Activated CD4-positive, CD25-positive, alpha-beta regulatory T cell treated with anti-CD3 and anti-CD28 coated beads, Interleukin-2, amount 50 U/mL, for 24 hours (primary cell): Measurements from ENCODE around the gene UBE2E1.
"Not testable (repeated sequence)": the region's sequence is repeated elsewhere in the genome, so short reads cannot be mapped to it uniquely, and the experiment has no call there.

ENCODE experiments used
- ATAC-seq, 2 donors: fragments of 150-1000 bp; cut with Tn5 transposase; one replicate each; pipeline ENCODE4 v1.10.0; 2021; ENCODE audit warnings: mild to moderate bottlenecking in 1 of 2, moderate library complexity in 1 of 2

Gene UBE2E1

DNA sequence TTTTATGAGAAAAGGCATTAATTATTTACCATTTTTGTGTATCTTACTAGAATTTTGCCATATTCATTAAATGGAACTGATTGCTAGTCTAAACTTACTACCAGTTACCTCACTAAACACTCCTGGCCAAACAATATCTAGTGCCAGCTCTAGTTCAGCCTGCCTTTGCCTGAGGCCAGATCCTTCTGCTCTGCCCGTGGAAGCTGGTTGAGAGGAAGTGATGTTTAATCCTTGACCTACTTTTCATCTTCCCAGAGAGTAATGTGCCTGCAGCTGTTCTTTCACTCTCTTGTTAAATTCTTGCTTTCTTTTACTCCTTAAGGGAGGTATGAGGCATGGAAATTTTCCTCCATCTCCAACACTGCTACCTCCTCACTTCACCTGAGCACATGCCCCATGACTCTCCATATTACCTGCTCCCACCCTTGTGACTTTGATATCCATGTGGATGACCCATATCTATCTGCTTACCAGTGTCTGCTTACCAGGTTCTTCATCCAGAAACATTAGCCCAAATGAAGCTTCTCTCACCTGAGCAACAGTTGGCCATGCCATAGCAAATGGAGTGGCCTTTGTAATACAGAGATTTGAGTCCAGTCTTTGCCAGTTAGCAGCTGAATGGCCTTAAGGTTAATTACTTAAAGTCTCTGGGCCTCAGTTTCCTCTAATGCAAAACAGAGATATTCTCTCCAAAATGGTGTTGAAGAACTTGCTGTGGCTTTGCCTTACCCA lies 53.4 kb downstream of the UBE2E1 start:
- no peak for ATAC-seq

DNA sequence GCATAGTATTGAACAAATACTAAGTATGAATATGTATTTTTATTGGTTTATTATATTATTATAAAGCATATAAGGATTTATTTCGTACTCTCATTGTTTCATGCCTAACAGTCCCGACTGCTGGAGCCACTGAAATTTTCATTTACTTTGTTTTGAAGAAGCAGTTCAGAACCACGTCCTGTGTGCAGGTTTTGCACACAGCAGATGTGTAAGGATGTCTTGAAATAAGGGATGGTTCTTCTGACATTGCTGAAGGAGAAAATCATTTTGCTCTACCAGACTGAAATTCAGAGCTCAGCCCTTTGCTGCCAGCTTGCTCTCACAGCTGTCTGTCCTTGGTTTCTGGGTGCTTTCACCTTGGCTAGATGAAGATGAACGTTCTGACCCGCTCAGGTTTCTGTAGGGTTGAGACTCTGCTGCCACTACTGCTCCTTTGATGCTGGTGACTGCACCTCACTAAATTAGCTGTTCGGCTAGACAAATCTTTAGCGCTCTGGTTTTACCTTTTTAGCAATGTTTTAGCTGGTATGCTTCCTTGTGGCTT lies 54.2 kb downstream of the UBE2E1 start:
- ATAC-seq, result no peak

DNA sequence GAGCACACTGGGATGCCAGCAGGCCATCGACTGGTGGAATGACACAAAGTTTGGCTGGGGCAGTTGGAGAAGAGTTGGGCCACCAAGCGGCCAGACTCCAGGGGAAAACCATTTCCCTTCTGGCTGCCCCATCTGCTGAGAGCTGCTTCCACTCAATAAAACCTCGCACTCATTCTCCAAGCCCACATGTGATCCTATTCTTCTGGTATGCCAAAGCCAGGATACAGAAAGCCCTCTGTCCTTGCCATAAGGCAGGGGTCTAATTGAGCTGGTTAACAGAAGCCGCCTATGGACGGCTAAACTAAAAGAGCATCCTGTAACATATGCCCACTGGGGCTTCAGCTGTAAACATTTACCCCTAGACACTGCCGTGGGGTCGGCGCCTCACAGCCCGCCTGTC lies 55.9 kb downstream of the UBE2E1 start:
- no peak for ATAC-seq

DNA sequence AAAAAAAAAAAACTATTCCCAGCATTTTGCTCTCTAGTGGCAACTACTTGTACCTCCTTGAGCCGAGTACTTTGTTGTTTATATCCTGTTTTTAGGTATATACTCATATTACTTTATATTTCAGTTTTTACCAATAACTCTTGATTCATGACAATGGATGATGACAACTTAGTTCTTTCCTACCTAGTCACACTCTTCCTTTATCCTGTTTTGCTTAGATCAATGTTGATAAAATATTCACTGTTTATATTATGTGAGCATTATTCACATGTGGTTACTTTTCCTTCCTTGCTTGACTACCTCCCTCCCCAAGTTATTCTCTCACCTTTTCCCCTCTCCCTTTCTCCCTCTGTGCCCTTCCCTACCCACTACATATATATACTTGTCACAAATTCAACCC lies 57.3 kb downstream of the UBE2E1 start:
- ATAC-seq, result no peak

DNA sequence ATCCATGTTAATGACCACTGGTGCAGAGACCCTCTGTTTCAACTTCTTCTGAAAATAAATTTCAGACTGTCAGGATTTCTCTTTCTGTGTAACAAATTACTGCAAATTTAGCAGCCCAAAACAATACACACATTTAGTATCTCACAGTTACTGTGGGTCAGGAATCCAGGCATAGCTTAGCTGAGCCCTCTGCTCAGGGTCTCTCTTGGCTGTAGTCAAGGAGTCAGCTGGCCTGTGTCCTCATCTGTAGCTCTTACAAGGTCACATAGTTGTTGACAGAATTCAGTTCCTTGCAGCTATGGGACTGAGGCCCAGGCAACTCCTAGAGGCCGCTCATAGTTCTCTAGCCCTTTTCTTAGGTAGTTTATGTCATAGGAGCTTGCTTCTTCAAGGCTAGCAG lies 59.2 kb downstream of the UBE2E1 start:
- no peak for ATAC-seq

DNA sequence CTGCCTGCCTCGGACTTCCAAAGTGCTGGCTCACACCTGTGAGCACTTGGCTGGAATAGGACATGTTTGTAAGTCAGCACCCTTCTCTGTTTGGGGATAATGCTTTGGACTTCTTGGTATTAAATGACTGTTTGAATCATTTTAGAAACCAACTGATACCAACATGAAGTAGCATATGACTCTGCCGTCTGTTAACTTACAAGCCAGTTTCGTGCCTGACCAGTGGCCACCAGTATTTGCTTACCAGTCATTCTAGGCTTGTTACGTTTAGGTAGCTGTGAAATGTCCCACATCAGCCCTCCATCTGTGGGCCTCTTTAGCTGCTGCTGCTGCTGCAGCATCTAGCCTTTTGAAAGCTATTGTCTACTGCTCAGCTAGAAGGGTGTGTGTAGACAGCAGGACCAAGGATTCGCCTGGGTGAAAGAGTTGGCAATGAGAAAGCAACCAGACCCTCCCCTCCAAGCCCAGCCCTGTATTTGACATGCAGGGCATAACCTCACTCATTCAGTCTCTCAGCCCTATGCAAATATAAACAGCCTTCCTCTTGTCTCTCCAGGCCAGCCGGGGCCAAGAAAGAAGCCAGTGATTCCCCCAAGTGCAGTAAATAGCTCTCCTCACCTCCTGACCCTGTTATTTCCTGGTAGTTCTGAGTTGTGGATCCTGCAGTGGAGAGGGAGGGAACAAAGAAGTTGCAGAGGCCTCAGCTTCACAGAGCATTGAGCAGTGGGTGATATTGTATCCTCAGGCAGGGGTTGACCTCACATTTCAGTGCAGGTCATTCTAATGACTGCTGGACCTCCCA lies 60.0 kb downstream of the UBE2E1 start:
- ATAC-seq, result no peak

DNA sequence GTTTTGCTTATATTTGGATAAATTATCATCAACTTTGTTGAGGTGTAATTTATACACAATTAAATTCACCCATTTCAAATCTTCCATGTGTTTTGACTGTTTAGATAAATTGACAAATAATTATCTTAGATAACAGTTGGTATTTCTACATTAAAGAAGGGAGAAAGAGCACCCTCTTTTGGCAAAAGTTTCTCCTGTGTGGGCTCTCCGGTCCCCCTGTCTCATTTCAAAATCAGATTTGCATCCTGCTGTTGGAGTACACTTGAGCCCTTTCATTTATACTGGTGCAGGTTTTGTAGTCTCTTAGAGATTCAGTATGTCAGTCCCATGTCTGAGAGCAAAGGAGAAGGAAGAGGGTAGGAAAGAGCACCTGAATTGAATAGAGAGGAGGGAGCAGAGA lies 61.6 kb downstream of the UBE2E1 start:
- no peak for ATAC-seq

DNA sequence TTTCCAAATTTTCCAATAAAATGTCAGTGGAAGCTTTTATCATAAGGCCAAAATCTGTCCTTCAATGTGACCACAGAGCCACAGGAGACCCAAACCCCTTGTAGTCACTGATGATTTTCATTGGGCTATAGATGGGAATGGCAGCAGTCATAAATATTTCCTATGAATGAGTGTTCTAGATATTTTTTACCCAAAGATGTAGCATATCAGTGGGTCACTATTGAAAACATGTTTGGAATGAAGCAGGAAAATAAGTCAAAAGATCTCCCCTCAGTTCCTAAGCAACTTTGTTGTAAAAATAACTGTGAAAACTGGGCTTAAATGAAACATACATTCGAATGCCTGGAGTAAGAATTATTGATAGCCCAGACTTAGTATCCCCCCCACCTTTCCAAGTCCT lies 62.1 kb downstream of the UBE2E1 start:
- ATAC-seq, result no peak

DNA sequence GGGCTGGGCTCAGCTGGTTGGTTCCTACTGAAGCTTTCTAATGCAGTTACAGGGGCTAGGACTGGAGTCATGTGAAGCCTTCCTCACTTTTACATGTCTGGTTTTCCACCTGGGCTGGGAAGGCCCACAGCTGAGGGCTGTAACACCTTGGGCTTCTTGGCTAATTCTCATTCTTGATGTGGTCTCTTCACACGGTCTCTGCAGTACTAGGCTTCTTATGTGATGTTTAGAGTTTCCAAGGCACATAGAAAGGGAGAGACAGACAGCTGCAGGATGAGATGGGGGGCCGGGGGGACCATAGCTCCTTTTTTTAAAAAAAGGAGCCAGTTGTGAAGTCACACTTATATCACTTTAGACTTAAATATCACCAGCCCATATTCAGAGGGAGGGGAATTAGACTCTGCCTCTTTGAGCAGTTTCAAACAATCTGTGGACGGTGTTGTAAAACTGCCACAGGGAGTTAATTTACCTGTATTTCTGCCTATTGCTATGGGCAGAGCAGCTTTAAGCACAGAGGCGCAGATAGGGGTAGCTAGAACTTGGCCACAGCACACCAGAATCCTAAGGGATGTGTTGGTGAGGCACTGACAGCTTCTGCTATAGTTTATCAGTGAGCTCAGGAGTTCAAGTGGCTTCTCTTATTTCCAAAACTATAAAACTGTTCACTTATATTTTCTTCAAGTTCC lies 64.4 kb downstream of the UBE2E1 start:
- no peak for ATAC-seq

DNA sequence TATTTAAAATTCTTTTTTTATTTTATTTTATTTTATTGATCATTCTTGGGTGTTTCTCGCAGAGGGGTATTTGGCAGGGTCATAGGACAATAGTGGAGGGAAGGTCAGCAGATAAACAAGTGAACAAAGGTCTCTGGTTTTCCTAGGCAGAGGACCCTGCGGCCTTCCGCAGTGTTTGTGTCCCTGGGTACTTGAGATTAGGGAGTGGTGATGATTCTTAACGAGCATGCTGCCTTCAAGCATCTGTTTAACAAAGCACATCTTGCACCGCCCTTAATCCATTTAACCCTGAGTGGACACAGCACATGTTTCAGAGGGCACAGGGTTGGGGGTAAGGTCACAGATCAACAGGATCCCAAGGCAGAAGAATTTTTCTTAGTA lies 64.9 kb downstream of the UBE2E1 start:
- ATAC-seq, result not testable (repeated sequence)

DNA sequence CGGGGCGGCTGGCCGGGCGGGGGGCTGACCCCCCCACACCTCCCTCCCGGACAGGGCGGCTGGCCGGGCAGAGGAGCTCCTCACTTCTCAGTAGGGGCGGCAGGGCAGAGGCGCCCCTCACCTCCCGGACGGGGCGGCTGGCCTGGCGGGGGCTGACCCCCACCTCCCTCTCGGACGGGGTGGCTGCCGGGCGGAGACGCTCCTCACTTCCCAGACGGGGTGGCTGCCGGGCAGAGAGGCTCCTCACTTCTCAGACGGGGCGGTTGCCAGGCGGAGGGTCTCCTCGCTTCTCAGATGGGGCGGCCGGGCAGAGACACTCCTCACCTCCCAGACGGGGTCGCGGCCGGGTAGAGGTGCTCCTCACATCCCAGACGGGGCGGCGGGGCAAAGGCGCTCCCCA lies 65.6 kb downstream of the UBE2E1 start:
- not testable (repeated sequence) for ATAC-seq

DNA sequence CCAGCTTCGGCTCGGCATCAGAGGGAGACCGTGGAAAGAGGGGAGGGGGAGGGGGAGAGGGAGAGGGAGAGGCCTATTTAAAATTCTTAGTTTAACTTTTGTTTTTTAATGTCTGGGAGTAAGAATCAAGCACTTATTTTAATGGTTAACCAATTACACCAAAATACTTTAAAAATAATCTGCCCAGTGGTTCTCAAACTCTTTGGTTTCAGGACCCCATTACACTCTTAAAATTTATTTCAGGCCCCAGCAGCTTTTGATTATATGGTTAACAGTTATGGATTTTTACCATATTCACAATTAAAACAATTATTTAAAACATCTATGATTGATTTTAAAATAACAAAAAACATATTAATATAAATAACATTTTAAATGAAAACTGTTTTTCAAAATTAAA lies 66.6 kb downstream of the UBE2E1 start:
- no peak for ATAC-seq

DNA sequence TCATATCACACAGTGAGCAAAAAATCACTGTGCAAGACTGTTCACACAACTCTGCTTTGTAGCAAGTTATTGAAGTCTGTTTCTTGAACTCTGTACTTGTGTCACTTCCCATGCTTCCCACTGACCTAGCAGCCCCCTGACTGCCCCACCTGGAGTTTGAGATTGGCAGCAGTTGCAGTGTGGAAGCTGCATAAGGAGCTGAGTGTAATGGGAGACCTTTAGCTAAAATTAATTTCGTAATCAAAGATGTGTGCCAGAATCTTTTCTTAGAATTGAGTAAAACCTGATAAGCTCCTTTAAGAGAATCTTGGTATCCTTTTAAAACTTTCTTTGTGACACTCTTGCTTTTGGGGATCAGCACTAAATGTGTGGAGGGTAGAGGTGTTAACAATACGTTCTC lies 68.2 kb downstream of the UBE2E1 start:
- no peak for ATAC-seq

DNA sequence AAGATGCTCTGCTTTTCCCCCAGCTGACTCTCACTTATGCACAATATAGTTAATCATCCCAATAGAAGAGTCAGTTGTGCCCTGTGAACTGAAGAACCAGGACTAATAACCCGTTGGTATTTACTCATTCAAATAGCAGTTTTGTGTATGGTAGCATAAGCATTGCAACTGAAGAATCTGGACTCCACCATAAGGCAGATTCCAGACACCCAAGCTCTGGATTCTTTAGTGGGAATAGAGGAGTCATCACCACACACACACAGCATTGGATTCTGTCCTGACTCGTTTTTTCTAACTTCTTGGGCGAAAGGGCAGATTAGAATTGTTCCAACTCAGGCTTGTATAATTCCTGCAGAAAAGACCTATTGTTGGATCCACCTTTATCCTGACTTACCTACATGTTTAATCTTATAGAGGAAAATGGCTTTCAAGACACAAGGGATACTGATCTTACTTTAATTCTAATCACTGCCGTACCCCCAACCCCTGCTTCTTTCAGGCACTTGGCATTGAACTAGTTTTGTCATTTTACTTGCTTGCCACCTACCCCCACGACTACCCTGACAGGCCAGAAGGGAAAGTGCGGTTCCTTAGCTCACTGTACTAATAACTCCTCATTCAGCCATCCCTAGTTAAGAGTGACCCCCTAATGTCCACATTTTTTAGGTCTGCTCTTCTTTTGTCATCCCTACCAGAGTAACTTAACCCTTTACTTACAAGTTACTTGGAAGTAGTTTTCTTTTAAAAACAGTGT lies 68.8 kb downstream of the UBE2E1 start:
- no peak for ATAC-seq

DNA sequence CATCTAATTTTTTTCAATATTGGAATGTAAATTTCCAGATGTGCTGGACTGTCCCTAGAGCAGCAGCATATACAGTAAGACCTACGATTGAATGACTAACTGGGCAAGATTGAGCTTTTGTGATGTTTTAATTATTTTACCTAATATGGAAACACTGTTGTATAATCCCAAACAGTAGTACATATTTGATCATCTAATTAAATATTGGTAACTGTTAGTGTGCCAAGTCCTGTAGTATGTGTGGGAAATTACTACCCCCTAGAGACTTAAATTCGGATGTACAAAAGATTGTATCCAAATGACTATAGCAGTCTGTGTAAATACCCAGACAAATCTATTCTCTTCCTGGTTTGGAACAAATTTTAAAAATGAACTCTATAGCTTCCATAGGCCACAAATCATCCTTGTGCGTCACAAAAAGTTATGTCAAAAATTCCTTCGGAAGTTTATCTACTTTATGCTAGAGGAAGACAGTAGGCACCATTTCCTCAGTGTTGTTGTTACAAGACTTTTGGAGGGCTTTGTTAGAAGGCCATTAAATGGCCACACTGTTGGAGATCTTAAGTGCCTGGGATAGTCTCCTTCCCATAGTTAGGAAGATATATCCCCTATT lies 69.5 kb downstream of the UBE2E1 start:
- no peak for ATAC-seq

DNA sequence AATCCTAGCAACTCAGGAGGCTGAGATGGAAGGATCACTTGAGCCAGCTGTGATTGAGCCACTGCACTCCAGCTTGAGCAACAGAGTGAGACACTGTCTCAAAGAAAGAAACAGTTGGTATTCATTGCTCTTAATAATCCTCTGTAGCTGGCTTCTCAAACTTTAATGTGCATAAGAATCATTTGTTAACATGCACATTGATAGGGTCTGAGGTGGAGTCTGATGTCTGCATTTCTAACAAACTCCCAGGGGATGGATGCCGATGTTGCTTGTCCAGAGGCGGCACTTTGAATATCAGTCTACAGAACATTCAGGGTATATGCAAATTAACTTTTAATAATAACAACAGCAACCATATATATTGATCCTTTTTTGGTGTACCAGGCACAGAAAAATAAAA lies 71.2 kb downstream of the UBE2E1 start:
- no peak for ATAC-seq

DNA sequence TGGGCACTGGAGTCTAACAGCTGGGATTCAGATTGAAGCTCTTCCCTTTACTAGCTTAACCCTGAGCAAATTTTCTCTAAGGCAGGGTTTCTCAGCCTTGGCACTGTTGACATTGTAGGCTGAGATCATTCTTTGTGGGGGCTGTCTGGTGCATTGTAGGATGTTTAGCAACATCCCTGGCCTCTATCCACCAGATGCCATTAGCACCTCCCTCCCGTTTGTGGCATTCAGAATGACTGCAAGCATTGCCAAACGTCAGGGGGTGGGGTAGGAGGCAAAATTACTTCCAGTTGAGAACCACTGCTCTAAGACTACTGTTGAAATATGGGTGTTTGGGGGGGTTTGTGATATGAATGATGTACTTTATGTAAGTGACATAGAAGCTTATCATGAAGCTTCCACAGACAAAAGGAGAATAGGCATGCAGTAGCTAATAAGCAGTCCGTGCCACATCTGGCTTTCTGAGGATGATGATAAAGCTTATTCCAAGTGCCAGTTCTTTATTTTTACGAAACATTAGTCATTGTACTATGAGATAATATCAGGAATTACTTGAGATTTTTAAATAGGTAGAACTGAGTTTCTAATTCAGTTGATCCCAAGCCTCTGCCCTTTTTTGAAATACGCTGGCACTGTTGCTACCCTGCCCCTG lies 71.7 kb downstream of the UBE2E1 start:
- ATAC-seq, result no peak

DNA sequence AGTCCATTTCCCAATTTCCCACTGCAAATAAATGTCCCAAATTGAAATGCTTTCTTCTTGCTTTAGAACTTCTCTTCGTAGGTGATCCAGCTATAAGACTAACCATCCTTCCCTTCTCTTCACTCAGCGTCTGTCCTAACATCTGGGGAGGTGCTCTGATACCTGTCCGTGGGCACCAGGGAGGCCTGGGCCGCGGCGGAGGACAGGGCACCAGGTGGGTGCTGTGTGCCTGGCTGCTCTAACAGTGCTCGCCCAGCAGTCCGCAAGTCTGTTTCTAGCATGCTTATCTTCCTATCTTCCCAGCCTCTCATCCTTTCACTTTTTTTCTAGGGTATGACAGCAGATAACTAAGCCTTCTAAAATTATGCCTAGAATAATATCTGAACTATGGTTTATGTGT lies 73.7 kb downstream of the UBE2E1 start:
- ATAC-seq, result no peak

DNA sequence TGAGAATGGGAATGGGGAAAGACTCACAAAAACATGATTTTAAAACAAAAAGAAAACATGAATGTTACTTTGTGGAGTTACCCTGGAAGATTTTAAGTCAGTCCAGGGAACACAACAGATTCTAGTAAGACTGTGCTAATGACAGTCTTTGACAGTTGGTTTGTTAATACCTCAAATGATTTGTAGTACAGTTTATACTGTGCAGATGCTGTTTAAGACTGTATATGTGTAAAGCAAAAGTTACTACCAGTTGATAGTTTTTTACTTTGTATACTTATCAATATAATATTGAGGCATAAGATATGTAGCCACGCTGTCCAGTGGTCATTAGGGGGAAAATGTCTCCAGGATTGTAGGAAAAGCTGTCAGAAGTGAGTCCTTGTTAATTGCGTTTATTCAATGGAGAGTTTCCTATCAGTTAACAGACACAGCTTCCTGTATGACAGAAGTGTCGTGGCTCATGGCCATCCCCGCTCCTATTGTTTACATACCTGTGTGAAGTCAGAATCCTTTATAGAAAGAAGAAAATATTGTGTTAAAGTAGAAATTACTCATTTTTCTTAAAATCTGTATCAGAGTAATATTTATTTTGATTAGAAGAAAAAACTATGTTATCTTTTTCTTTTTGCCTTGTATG lies 75.1 kb downstream of the UBE2E1 start:
- no peak for ATAC-seq

DNA sequence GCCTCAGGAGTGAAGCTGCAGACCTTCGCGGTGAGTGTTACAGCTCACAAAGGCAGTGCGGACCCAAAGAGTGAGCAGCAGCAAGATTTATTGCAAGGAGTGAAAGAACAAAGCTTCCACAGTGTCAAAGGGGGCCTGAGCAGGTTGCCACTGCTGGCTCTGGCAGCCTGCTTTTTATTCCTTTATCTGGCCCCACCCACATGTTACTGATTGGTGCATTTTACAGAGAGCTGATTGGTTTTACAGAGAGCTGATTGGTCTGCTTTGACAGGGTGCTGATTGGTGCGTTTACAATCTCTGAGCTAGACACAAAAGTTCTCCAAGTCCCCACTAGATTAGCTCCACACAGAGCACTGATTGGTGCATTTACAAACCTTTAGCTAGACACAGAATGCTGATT lies 76.2 kb downstream of the UBE2E1 start:
- not testable (repeated sequence) for ATAC-seq

DNA sequence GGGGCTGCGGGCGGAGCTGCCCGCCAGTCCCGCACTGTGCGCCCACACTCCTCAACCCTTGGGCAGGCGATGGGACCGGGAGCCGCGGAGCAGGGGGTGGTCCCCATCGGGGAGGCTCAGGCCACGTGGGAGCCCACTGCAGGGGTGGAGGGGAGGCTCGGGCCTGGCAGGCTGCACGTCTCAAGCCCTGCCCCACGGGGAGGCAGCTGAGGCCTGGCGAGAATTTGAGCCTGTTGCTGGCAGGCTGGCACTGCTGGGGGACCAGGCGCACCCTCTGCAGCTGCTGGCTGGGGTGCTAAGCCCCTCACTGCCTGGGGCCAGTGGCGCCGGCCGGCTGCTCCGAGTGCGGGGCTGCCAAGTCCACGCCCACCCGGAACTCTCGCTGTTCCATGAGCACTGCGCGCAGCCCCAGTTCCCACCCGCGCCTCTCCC lies 76.7 kb downstream of the UBE2E1 start:
- no peak for ATAC-seq
